Memory B cell (primary cell): ENCODE results near the gene FRS3.
"Not testable (repeated sequence)": the region's sequence is repeated elsewhere in the genome, so short reads cannot be mapped to it uniquely, and the experiment has no call there.

Experiments
- ATAC-seq: fragments of 150-1000 bp; cut with Tn5 transposase; 2 replicates; pipeline ENCODE4 v1.10.0; 2021; ENCODE audit warnings: low read depth, mild to moderate bottlenecking, moderate library complexity
- DNase-seq, 2 donors: peaks; one replicate each; pipeline ENCODE4 v3.0.0; 2022; ENCODE audit warnings: low spot score in 2 of 2
- H3K27ac Mint-ChIP-seq: one replicate; pipeline ENCODE4 v1.8.0; 2022; ENCODE audit warnings: mild to moderate bottlenecking, moderate library complexity, mixed read lengths
- H3K27me3 Mint-ChIP-seq: one replicate; pipeline ENCODE4 v1.8.0; 2022; ENCODE audit warnings: mixed read lengths
- H3K36me3 Mint-ChIP-seq: one replicate; pipeline ENCODE4 v1.8.0; 2022; ENCODE audit warnings: mild to moderate bottlenecking, mixed read lengths
- H3K4me1 Mint-ChIP-seq: one replicate; pipeline ENCODE4 v1.8.0; 2022; ENCODE audit warnings: mixed read lengths
- H3K4me3 Mint-ChIP-seq: one replicate; pipeline ENCODE4 v1.8.0; 2022; ENCODE audit warnings: mild to moderate bottlenecking, moderate library complexity, mixed read lengths
- H3K9me3 Mint-ChIP-seq: one replicate; pipeline ENCODE4 v1.8.0; 2022; ENCODE audit warnings: mixed read lengths

FRS3 gene, protein sequence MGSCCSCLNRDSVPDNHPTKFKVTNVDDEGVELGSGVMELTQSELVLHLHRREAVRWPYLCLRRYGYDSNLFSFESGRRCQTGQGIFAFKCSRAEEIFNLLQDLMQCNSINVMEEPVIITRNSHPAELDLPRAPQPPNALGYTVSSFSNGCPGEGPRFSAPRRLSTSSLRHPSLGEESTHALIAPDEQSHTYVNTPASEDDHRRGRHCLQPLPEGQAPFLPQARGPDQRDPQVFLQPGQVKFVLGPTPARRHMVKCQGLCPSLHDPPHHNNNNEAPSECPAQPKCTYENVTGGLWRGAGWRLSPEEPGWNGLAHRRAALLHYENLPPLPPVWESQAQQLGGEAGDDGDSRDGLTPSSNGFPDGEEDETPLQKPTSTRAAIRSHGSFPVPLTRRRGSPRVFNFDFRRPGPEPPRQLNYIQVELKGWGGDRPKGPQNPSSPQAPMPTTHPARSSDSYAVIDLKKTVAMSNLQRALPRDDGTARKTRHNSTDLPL

DNA sequence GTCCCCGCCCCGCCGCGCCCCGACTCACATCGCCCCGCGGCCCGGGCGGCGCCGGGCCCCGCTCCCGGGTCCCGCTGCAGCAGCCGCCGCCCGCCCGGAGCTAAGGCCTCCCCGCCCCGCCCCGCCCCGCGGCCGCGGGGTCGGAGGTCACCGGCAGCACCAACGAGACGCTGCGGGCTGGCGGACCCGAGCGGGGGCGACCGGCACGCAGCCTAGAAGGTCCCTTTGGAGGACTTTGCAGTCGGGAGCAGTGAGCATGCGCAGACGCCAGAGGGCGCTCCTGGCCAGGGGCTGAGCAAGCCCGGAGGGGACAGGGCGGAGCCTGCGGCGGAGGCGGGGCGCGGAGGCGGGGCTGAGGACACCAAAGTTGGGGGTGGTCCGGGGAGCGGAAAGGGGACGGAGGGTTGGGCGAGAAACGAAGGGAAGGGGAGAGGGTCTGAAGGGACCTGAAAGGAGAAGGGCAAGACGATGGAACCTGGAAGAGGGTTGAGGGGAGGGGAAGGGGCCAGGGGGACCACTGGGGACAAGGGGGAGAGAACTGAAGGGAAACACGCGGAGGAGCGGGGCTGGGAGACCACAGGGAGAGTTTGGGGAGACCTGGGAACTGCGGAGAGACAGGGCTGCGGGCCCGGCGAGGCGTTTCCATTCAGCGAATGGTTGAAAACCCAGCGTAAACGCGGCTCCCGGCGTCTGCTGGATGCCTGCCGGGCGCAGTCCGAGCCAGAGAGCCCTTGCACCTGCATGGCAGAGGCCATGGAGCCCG, at the start of gene FRS3:
TSS of gene FRS3 (minus strand) at position 113 of the 763 bp plus-strand sequence. CDS start 2,913 bp downstream, outside the sequence.
- peaks cover 4% of the 10 kb centered on the region for H3K36me3 Mint-ChIP-seq
- H3K9me3 Mint-ChIP-seq, result no peaks in the 10 kb centered on the region
- ATAC-seq (peak; percentile 90), DNase-seq (peak; percentile 99 to 100)
- H3K4me1 Mint-ChIP-seq, result peaks cover 21% of the 10 kb centered on the region
- peak within 1 kb of the TSS; percentile 56 for H3K27ac Mint-ChIP-seq
- H3K4me3 Mint-ChIP-seq, result peak within 1 kb of the TSS; percentile 93
- H3K27me3 Mint-ChIP-seq, result no peaks in the 10 kb centered on the region

DNA sequence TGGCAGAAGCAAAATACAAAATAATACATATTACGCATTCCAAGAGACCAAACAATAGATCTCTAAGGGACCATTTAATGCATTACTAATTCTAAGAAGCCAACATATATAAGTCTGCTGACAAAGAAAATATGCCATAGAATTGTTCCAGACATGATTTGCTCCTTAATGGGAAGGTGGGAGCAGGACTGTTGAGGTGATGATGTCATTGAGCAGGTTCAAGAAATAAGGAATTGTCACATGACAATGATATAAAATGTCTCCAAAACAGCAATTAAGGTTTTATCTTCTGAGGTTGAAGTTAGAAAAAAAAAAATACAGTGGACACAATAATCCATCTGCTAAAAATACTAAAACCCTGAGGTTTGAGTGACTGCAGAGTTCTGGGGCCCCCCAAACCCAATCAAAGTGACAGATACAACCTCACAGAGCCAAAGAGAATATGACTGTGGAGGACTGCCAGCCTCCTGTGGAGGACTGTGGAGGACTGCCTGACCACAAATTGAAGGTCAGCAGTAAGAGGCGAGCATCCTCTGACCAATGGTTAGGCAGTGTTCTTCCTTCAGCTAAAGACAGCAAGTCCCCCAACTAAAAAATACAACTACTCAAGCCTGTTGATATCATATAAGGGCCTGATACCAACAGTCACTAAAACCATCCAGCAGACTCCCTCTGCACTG, 46.8 kb upstream of the FRS3 start:
- Mint-ChIP-seq H3K4me1 (no peaks in the 10 kb centered on the region), H3K27me3 (no peaks in the 10 kb centered on the region), H3K9me3 (no peaks in the 10 kb centered on the region), H3K4me3 (no peak overlapping the region), H3K27ac (no peak overlapping the region), H3K36me3 (peaks cover under 1% of the 10 kb centered on the region)
- DNase-seq (no peak), ATAC-seq (no peak)

DNA sequence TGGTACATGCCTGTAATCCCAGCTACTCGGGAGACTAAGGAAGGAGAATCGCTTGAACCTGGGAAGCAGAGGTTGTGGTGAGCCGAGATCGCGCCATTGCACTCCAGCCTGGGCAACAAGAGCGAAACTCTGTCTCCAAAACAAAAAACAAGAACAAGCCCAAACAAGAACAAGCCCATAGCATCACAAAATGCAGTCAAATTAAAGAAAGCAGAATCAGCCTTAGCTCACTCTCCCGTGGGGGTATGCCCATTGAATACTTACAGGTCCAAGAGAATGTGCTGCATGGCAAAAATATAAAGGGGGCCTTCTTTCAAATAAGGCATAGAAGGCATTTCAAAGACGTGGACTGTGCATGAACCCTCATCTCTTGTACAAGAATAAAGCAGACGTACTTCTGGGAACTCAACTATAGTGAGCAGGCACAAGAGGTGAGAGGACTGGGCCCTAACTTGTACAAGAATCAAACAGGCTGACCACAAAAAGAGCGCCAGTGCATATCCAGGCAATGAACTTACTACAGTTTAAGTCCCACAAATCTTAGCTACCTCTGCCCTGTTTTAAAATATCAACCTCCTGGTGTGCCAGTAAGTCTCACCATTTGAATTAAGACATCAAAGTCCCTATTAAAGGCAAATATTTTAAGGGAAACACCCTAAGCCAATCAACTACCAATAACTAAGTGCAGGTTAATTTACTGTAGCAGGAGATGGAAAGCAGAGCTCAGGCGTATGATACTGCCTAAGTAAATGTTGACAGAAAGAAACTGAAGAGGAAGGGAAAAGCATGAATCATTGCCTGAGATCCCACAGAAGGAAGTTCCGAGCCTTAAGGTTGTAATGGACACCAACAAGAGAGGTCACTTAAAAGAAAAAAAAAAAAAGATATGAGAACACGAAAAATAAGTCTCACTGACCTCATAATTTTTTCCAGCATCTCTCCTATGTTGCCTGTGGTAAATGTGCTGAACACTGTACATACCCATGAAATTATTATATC, 45.2 kb upstream of the FRS3 start:
- H3K27me3 Mint-ChIP-seq, result no peaks in the 10 kb centered on the region
- H3K9me3 Mint-ChIP-seq, result no peaks in the 10 kb centered on the region
- ATAC-seq (no peak), DNase-seq (no peak)
- H3K27ac Mint-ChIP-seq, result no peak overlapping the region
- H3K36me3 Mint-ChIP-seq, result no peaks in the 10 kb centered on the region
- H3K4me1 Mint-ChIP-seq, result no peaks in the 10 kb centered on the region
- H3K4me3 Mint-ChIP-seq, result no peak overlapping the region

DNA sequence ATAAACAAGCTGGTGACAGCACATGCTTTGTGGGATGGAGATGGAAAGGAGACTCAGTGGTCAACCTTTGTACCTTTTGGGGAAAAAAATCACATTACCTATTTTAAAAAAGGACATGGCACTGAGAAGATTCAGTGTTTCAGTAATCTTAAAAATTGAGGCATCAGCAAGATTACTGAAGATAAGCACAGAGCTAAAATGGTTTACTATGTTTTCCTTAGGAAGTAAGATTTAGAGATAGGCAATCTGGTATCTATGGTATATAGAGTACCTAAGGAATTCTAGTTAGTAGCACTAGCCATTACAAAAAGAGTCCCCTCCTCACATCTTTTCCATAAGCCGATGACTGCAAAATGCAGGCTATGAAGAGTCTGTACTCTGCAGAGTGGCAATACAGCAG, 43.5 kb upstream of the FRS3 start:
- H3K27ac Mint-ChIP-seq, result no peak overlapping the region
- H3K36me3 Mint-ChIP-seq, result peaks cover 2% of the 10 kb centered on the region
- DNase-seq, result no peak
- no peak overlapping the region for H3K4me3 Mint-ChIP-seq
- H3K27me3 Mint-ChIP-seq, result no peaks in the 10 kb centered on the region
- ATAC-seq, result no peak
- no peaks in the 10 kb centered on the region for H3K9me3 Mint-ChIP-seq
- no peaks in the 10 kb centered on the region for H3K4me1 Mint-ChIP-seq

DNA sequence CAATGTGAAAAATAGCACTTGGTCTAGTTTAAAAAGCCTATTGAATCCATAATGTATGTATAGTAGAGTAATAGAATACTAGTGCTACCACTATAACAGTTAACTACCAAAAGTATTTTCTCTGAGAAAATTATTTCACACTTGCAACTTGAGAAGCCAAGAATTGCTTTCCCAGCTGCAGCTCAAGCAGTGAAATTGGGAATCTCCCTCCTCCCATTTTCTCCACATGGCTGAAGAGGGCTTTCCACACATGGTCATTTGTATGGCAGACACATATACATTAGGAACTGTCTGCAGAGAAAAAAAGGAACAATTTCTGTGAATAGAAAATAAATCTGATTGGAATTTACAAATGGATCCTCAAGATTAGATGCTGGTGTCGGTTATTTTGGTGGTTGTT, 42.3 kb upstream of the FRS3 start:
- no peak overlapping the region for H3K4me3 Mint-ChIP-seq
- H3K4me1 Mint-ChIP-seq, result no peaks in the 10 kb centered on the region
- H3K27me3 Mint-ChIP-seq, result no peaks in the 10 kb centered on the region
- DNase-seq (no peak), ATAC-seq (no peak)
- no peaks in the 10 kb centered on the region for H3K9me3 Mint-ChIP-seq
- H3K36me3 Mint-ChIP-seq, result peaks cover 2% of the 10 kb centered on the region
- H3K27ac Mint-ChIP-seq, result no peak overlapping the region

DNA sequence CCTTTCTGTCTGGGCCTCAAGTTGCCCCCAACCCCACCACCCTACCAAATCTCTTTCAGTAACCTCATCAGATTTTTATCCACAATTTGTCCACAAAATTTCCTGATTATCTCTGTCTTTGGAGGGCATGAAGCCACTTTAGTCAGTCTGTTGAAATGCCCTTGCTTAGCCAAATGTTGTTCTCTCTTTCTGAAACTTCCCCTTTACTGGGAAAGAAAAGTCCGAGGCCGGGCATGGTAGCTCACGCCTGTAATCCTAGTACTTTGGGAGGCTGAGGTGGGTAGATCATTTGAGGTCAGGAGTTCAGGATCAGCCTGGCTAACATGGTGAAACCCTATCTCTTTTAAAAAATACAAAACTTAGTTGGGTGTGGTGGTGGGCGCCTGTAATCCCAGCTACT, 41.6 kb upstream of the FRS3 start:
- H3K27ac Mint-ChIP-seq, result no peak overlapping the region
- H3K4me1 Mint-ChIP-seq, result no peaks in the 10 kb centered on the region
- no peaks in the 10 kb centered on the region for H3K27me3 Mint-ChIP-seq
- ATAC-seq (no peak), DNase-seq (no peak)
- H3K9me3 Mint-ChIP-seq, result no peaks in the 10 kb centered on the region
- H3K36me3 Mint-ChIP-seq, result peaks cover 2% of the 10 kb centered on the region
- no peak overlapping the region for H3K4me3 Mint-ChIP-seq

DNA sequence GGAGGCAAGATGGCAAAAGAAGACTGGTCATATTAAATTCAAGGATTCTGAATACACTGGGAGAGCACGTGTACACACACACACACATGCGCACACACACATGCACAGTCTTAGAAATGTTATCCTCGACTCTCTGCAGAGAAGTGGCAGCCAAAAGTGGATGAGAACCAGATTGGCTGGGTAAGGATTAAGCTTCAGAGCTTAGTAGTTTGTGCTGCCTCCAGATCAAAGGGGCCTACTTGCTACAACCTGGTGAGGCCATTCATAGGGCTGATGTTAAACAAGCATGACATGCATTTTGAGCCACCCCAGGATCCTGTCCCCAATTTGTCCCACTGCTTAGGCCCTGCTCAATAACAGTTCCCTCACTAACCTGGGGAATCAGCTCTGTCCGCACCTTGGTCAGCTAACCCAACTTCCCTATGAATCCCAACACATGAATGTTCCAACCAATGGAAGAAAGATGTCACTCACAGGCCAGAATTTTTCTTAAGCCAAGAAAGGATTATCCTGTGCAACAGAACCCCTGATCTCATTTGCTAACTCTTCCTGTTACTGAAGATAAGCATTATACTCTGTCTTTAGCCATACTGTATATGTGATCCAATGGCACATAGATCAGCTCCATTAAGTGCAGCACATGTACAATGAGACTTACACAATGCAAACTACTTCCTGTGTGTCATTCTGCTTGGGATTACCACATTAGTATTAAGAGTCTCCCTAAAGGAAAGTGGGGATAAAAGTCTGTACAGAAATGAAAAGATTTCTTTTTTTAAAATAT, 38.8 kb upstream of the FRS3 start:
- ATAC-seq (no peak), DNase-seq (no peak)
- H3K9me3 Mint-ChIP-seq, result no peaks in the 10 kb centered on the region
- no peak overlapping the region for H3K27ac Mint-ChIP-seq
- no peaks in the 10 kb centered on the region for H3K27me3 Mint-ChIP-seq
- H3K4me3 Mint-ChIP-seq, result no peak overlapping the region
- H3K36me3 Mint-ChIP-seq, result peaks cover 2% of the 10 kb centered on the region
- no peaks in the 10 kb centered on the region for H3K4me1 Mint-ChIP-seq

DNA sequence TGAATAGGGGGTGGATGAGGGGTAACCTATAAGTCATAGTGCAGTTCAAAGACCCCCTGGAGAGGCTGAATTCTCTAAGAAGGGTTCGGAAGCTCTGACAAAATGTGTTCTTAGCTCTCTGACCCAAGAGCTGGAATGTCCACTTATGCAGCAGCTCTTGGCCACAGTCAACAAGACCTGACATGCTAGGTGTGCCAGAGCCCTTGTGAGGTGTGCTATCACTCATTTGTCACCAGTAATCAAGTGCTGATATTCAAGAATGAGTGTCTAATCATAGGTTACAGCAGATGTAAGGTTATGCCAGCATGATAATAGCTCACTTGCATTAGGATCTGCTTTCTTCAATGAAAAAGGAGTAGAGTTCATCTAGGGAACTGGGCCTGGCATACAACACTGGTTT, 35.9 kb upstream of the FRS3 start:
- no peak for DNase-seq
- no peaks in the 10 kb centered on the region for H3K4me1 Mint-ChIP-seq
- H3K9me3 Mint-ChIP-seq, result no peaks in the 10 kb centered on the region
- H3K27ac Mint-ChIP-seq, result no peak overlapping the region
- ATAC-seq, result no peak
- H3K27me3 Mint-ChIP-seq, result no peaks in the 10 kb centered on the region
- H3K36me3 Mint-ChIP-seq, result peaks cover 2% of the 10 kb centered on the region
- H3K4me3 Mint-ChIP-seq, result no peak overlapping the region

DNA sequence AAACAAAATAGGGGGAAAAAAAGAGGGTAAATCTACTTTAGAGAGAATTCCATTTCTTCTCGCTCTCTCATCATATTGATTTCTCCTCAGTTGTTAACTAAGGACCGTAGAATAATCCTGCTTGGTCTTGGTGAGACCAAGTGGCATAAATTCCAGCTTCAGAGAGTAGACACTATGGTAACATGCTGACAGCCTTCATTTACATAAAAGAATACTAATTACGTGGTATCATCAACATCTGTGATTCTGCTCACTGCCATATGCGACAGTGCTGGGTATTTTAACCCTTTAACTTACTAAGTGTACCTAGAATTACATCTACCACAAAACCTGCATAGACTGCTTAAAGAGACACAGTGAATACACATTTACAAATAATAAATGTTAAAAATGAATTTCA, 34.9 kb upstream of the FRS3 start:
- DNase-seq, result no peak
- H3K9me3 Mint-ChIP-seq, result no peaks in the 10 kb centered on the region
- ATAC-seq, result no peak
- H3K4me3 Mint-ChIP-seq, result no peak overlapping the region
- no peak overlapping the region for H3K27ac Mint-ChIP-seq
- peaks cover 2% of the 10 kb centered on the region for H3K36me3 Mint-ChIP-seq
- no peaks in the 10 kb centered on the region for H3K27me3 Mint-ChIP-seq
- H3K4me1 Mint-ChIP-seq, result no peaks in the 10 kb centered on the region

DNA sequence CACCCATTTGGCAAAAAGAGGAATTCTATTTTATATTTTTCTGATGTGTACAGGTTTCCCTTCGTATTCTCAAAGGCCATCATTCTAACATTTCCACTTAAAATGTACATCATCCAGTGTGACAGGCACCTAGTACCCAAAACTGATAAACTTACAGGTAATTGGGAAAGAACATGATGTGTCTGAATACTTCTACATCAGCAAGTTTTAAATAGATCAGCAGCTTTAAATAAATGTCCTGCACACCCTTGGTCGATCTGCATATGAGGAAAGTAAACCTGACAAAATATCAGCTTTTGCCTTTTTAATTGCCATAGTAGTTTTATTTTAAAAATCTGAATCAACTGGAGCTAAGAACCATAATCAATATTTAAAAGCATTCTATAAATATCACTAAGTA, 34.3 kb upstream of the FRS3 start:
- ATAC-seq (no peak), DNase-seq (no peak)
- Mint-ChIP-seq H3K4me3 (no peak overlapping the region), H3K27me3 (no peaks in the 10 kb centered on the region), H3K9me3 (no peaks in the 10 kb centered on the region), H3K36me3 (peaks cover 2% of the 10 kb centered on the region), H3K4me1 (no peaks in the 10 kb centered on the region), H3K27ac (no peak overlapping the region)

DNA sequence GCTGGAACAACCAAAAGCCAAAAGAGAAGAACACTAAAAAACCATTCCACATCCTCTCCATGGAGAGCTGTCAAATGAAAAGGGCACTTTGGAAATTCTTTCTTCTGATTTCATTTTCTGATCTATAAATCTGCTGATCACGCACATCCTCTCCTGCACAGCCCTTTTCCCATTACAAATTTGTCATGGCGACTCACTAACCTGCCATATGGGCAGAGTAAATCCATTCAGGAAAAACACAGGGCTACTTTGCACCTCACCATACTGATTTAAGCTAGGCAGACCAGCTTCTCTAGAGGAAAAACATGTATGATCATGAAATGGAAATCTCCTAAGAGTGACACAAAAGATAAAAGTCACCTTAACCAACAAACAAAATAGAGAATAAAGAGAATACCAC, 33.8 kb upstream of the FRS3 start:
- no peak for DNase-seq
- Mint-ChIP-seq H3K27me3 (no peaks in the 10 kb centered on the region), H3K9me3 (no peaks in the 10 kb centered on the region), H3K4me1 (no peaks in the 10 kb centered on the region), H3K4me3 (no peak overlapping the region), H3K36me3 (peaks cover under 1% of the 10 kb centered on the region), H3K27ac (no peak overlapping the region)
- no peak for ATAC-seq

DNA sequence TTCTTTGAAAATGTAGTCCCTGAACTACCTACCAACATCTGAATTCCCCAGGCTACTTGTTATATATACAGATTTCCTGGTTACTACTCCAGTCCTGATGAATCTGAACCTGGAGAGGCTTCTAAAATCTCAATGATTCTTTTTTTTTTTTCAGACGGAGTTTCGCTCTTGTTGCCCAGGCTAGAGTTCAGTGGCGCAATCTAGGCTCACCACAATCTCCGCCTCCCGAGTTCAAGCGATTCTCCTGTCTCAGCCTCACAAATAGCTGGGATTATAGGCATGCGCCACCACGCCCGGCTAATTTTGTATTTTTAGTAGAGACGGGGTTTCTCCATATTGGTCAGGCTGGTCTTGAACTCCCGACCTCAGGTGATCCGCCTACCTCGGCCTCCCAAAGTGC, 32.2 kb upstream of the FRS3 start:
- not testable (repeated sequence) for H3K4me3 Mint-ChIP-seq, H3K27ac Mint-ChIP-seq, H3K36me3 Mint-ChIP-seq, H3K27me3 Mint-ChIP-seq, ATAC-seq, H3K4me1 Mint-ChIP-seq, DNase-seq, H3K9me3 Mint-ChIP-seq

DNA sequence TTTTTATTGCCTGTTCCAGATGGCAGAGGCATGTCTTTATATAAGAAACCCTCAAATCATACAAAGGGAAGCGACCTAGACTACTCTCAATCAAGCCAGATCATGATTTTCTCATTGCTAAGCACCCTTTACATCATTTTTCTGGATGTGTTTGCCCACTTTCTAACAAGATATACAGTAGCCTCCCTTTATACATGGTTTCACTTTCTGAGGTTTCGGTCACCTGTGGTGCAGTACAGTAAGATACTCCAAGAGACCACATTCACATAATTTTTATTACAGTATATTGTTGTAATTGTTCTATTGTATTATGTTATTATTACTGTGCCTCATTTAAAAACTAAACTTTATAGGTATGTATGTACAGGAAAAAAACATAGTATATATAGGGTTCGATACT, 31.4 kb upstream of the FRS3 start:
- Mint-ChIP-seq H3K27me3 (no peaks in the 10 kb centered on the region), H3K4me1 (no peaks in the 10 kb centered on the region), H3K36me3 (peaks cover 2% of the 10 kb centered on the region), H3K27ac (no peak overlapping the region), H3K9me3 (no peaks in the 10 kb centered on the region), H3K4me3 (no peak overlapping the region)
- no peak for ATAC-seq
- DNase-seq, result no peak
